ENCODE data around the gene TOR2A. TPM values are rescaled to one million over a fixed set of nuclear protein-coding genes. Genes with fewer than 3 reads are reported as not detected.
A peak's percentile ranks its signal among the peaks of the same experiment; 100 is the strongest.

The TOR2A gene
- total RNA-seq, 1 experiment from 2014 or later, result 13.2 TPM

DNA sequence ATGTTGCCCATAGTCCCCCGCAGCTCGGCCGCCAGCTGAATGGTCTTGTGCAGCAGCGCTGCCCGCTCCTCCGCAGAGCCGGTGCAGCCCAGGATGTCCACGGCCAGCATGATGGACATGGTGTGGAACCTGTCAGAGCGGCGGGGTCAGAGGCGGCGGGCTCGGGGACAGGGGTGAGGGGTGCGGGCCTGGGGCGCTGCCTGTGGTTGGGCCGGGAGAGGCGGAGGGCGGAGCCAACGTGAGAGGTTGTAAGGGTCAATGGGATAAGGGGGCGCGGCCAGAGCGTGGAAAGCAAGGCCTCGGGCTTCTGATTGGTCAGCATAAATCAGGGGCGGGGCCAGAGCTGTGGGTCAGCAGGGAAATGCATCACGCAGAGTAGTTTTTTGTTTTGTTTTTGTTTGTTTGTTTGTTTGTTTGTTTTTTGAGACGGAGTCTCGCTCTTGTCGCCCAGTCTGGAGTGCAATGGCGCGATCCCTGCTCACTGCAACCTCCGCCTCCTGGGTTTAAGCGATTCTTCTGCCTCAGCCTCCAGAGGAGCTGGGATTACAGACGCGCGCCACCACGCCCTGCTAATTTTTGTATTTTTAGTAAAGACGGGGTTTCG lies 6.8 kb upstream of the TOR2A start:
- no peak overlapping the region for H2AK5ac ChIP-seq (ENCODE audit: insufficient read length, low read length)
- TF ChIP-seq, protein P1, sequence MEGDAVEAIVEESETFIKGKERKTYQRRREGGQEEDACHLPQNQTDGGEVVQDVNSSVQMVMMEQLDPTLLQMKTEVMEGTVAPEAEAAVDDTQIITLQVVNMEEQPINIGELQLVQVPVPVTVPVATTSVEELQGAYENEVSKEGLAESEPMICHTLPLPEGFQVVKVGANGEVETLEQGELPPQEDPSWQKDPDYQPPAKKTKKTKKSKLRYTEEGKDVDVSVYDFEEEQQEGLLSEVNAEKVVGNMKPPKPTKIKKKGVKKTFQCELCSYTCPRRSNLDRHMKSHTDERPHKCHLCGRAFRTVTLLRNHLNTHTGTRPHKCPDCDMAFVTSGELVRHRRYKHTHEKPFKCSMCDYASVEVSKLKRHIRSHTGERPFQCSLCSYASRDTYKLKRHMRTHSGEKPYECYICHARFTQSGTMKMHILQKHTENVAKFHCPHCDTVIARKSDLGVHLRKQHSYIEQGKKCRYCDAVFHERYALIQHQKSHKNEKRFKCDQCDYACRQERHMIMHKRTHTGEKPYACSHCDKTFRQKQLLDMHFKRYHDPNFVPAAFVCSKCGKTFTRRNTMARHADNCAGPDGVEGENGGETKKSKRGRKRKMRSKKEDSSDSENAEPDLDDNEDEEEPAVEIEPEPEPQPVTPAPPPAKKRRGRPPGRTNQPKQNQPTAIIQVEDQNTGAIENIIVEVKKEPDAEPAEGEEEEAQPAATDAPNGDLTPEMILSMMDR (conservative IDR thresholded peaks at IDR 0.05), result no peak
- no peak overlapping the region for H3K27ac ChIP-seq (ENCODE audit: insufficient read length, low read depth, low read length)
- no peaks in the 10 kb centered on the region for H3K79me2 ChIP-seq (ENCODE audit: insufficient read depth, low read length)
- H2BK120ac ChIP-seq (ENCODE audit: low read depth, low read length, poor library complexity, severe bottlenecking), result no peak overlapping the region
- H2BK5ac ChIP-seq (ENCODE audit: insufficient read length, low read length), result no peak overlapping the region
- no peak overlapping the region for H3K9ac ChIP-seq (ENCODE audit: extremely low read depth, insufficient read length, low read length)
- H3K9me3 ChIP-seq (ENCODE audit: control insufficient read depth, low read depth, low read length), result no peaks in the 10 kb centered on the region
- Mint-ChIP-seq H3K9me3 (no peaks in the 10 kb centered on the region), H3K27me3 (ENCODE audit: low read depth) (peaks cover 18% of the 10 kb centered on the region), H3K27ac (peak overlapping the region in 2 of 3 experiments; percentile 89 to 97; a peak in 4 of 7 replicates), H3K36me3 (ENCODE audit: insufficient read depth in 1 of 3, low read depth in 3 of 3) (no peaks in the 10 kb centered on the region), H3K4me3 (peak overlapping the region; percentile 73 to 91), H3K4me1 (peaks cover 4 to 15% of the 10 kb centered on the region in 2 experiments)
- H3K4me2 ChIP-seq (ENCODE audit: insufficient read depth, insufficient read length, low read length), result peak overlapping the region; percentile 75
- no peak overlapping the region for H4K5ac ChIP-seq (ENCODE audit: insufficient read length, low read depth, low read length)
- no peaks in the 10 kb centered on the region for H4K20me1 ChIP-seq (ENCODE audit: control insufficient read depth, insufficient read depth, insufficient read length)
- H3K56ac ChIP-seq (ENCODE audit: insufficient read length, low read depth, low read length), result no peak overlapping the region
- no peaks in the 10 kb centered on the region for H3K27me3 ChIP-seq (ENCODE audit: insufficient read depth, low read length)
- no peak overlapping the region for H2BK20ac ChIP-seq (ENCODE audit: low read depth, low read length, poor library complexity, severe bottlenecking)
- no peak overlapping the region for H4K8ac ChIP-seq (replicated peaks; ENCODE audit: insufficient read length, low read depth, low read length)
- peaks cover 7% of the 10 kb centered on the region for H3K23me2 ChIP-seq (ENCODE audit: insufficient read length, low read depth, low read length, poor library complexity, severe bottlenecking)
- no peaks in the 10 kb centered on the region for H3K79me1 ChIP-seq (ENCODE audit: insufficient read depth, low read depth, low read length, poor library complexity, severe bottlenecking)
- H4K91ac ChIP-seq (ENCODE audit: insufficient read length, low read depth, low read length), result no peak overlapping the region
- H2AFZ ChIP-seq (ENCODE audit: low read length), result no peak overlapping the region
- no CpG with 5 or more reads among the region's 38 CpGs for WGBS (ENCODE audit: extremely low coverage, insufficient read length, low lambda C conversion rate)
- H3K14ac ChIP-seq (ENCODE audit: insufficient read depth, low read length), result no peak overlapping the region
- H3K23ac ChIP-seq (ENCODE audit: insufficient read length, low read depth, low read length), result no peak overlapping the region
- no peak overlapping the region for H3K18ac ChIP-seq (ENCODE audit: insufficient read length, low read depth, low read length)
- no peak overlapping the region for H2BK15ac ChIP-seq (ENCODE audit: low read depth, low read length)
- no peak overlapping the region for H3K4ac ChIP-seq (ENCODE audit: low read depth, low read length)
- no peaks in the 10 kb centered on the region for H3K4me1 ChIP-seq (ENCODE audit: insufficient read depth, low read length)
- peak; percentile 98 for DNase-seq
- no peak overlapping the region for H3T11ph ChIP-seq (ENCODE audit: low read length)
- no peak overlapping the region for H2BK12ac ChIP-seq (ENCODE audit: insufficient read length, low read depth, low read length)
